ENCODE results near the gene FAM193B.

Gene FAM193B

DNA sequence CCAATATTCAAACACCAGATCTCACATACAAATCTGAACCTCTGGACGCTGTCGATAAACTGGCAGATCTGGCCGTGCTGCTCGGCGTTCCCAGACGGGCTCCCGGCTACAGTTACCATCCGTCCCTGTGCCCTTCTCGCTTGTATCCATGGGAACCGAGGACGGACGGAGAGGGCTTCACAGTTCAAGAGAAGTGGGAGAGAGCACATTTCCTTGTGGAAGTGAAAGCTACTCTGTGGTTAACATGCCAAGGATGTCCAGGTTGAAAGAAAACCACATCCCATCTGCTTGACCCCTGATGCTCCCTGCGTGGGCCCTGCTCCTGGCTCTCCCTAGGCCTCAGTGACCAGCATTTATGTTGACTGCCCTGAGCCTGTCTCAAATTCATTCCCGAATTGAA is 74.6 kb downstream of the FAM193B start:
- no peak for DNase-seq
- no peak for TF ChIP-seq GATA1 (IDR thresholded peaks at IDR 0.05; ENCODE audit: low read depth, low read length)
- TF ChIP-seq POLR2A (IDR thresholded peaks at IDR 0.05; ENCODE audit: low read length), result no peak

DNA sequence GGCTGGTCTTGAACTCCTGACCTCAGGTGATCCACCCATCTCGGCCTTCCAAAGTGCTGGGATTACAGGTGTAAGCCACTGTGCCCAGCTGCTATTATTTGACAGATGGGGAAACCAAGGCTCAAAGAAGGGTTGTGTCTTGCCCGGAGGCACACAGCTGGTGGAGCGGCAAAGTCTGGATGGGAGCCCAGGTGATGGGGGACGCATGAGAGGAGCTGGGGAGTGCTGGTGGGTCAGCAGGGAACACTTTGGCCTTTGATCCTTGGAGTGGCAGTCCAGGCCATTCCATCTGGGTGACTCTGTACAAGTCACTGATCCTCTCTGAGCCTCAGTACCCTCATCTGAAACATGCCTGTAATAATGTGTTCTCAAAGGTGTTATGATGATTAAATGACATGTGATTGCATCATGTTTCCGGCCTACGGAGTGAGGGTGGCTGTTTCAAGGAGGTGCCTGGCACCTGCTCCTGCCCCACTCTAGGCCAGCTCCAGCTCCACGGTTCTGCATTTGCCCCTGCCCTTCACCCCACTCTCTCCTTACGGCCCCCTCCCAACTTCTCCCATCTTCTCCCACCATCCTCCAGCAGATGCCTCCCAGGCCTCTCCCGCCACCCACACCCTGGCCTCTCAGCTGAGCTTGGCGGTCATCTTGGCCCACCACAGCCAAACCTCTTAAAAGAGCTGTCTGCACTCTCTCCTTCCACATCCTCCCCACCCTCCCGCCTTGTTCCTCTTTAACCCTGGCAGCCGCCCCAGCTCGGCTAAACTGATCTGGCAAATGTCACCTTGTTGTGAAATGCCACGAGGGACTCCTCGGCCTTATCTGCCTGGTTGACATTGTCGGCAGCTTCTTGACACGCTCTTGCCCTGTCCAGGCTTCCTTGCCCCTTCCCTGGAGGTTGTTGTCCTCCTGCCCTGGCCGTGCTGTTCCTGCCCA is 75.4 kb downstream of the FAM193B start:
- TF ChIP-seq GATA1 (IDR thresholded peaks at IDR 0.05; ENCODE audit: low read depth, low read length) (peak; percentile 69), POLR2A (IDR thresholded peaks at IDR 0.05; ENCODE audit: low read length) (peak; percentile 34)
- peak; percentile 92 to 95 for DNase-seq

DNA sequence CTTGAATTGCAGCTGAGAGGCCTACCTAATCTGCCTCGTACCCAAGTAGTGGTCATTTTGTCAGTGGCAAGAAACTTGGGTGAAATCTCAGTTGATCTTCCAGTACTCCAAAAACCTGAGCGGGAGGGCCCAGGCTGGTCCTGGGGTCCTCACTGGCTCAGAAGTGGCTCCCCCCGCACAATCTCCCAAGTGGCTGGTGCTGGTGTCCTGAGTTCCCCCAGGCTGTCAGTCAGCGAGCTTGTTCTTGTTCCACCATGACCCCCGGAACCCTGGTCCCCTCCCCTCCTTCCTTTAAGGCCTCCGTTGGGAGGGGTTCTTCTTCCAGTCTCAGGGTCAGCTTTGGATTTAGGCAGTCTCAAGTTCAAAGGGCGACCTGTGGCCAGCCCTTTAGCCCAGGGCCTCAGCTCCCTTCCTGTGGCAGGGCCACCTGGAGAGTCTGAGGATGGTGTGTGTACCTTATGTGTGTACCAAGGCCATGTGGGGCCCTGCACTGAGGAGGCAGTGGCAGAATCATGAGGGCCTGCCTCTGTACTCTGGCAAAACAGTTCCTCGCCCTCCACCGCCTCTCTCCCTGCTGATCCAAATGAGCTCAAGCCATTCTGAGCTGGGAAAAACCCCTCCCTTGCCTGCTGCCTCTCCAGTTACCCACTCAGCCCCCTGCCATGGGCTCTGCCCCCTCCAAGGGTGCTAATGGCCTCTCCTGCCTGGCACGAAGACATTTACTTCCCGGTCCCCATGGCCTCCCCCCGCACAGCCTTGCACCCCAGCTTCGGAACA is 76.5 kb downstream of the FAM193B start:
- TF ChIP-seq POLR2A (IDR thresholded peaks at IDR 0.05; ENCODE audit: low read length), result no peak
- TF ChIP-seq GATA1 (IDR thresholded peaks at IDR 0.05; ENCODE audit: low read depth, low read length), result no peak

DNA sequence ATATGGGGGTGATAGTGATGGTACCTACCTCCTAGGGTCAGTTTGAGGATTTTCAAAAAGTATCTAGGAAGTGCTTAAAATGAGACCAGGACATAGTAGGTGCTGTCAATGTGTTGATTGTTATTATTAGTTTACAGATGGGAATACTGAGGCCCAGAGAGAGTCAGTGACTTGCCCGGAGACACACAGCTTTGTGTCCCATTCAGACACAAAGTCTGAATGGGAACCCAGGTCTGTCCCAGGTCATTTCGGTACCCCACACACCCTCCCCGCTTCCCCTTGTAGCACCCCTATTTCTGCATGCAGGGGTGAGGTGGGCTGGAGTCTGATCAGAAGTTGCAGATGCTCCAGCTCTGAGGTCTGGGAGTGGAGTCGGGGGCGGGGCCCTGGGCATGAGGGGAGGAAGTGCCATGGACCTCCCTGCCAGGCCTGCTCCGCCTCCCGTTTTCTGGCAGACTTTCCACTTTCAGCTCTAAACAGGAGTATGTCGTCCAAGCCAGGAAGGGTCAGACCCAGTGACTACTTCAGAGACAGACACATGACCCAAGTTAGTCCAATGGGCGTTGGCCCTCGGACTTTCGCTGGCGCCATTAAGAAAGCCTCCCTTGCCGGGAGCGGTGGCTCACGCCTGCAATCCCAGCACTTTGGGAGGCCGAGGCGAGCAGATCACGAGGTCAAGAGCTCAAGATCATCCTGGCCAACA is 77.7 kb downstream of the FAM193B start:
- TF ChIP-seq GATA1 (IDR thresholded peaks at IDR 0.05; ENCODE audit: low read depth, low read length) (no peak), POLR2A (IDR thresholded peaks at IDR 0.05; ENCODE audit: low read length) (no peak)
- no peak for DNase-seq

More for the DNA sequence above, 76.5 kb downstream of the FAM193B start:
- DNase-seq, result no peak

DNA sequence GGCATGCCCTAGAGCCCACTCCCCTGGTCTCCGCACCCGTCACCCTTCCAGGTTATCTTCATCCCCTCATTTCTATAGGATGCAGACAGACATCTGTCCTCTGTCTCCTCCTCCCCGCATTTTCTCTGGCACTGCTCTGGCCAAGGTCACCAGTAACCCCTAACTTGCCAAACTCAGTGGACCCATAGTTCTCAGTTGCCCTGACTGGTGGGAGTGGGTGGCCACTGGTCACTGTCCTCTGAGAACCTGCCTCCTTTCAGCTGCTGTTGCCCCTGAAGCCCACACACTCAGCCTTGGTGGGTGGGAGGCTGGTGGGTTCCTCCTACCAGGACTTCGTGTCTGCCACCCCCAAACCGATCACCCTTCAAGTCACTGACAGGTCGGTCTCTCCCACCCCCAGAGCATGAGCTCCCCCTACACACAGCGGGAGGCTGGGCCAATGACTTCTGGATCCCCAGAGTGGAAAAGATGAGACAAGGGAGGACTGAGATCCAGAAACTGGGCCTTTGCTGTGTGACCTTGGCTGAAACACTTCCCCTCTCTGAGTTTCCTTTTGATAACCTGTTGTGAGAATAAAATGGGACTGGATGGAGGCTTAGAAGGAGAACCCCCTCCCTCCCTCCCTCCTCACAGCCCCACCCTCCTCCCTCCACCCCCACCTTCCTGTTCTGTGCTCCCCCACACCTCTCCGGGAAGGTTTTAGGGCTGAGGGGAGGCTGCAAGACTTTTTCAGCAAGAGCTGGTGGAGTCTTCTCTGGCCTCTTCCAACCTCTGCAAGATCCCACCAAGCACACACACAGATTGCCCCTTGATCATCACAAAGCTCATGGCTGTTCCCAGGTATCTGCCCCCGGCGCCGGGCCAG is 78.6 kb downstream of the FAM193B start:
- no peak for TF ChIP-seq POLR2A (IDR thresholded peaks at IDR 0.05; ENCODE audit: low read length)
- TF ChIP-seq GATA1 (IDR thresholded peaks at IDR 0.05; ENCODE audit: low read depth, low read length), result no peak
- DNase-seq, result no peak

DNA sequence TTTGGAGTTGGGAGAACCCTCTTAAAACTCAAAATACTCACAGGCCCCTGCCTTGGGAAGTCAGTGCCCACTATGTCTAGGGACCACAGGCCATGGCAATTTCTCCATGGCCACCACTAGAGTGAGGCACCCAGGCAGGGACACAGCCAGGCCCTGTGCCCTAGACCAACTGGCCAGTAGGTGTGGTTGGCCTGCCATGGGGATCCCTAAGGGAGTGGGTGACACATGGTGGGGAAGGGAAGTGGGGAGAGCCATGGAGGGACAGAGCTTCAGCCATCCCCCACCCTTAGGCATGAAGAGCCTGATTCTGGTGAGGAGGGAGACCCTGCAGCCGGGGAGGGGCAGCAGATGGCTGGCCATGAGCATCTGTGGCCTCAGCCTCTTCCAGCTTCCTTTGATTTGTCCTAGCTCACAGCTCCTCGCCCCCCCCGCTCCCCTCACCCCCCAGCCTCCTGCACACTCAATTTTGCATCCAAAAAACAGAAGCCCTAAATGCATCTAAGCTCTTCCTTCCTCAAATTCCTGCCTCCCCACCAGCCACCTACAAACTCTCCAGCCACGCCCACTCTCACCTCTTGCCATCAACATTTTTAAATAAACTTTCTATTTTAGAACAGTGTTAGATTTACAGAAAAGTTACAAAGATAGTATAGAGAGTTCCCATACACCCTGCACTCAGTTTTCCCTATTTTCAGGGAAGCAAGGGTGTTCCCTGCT is 79.4 kb downstream of the FAM193B start:
- TF ChIP-seq POLR2A (IDR thresholded peaks at IDR 0.05; ENCODE audit: low read length), result no peak
- no peak for TF ChIP-seq GATA1 (IDR thresholded peaks at IDR 0.05; ENCODE audit: low read depth, low read length)
- no peak for DNase-seq

DNA sequence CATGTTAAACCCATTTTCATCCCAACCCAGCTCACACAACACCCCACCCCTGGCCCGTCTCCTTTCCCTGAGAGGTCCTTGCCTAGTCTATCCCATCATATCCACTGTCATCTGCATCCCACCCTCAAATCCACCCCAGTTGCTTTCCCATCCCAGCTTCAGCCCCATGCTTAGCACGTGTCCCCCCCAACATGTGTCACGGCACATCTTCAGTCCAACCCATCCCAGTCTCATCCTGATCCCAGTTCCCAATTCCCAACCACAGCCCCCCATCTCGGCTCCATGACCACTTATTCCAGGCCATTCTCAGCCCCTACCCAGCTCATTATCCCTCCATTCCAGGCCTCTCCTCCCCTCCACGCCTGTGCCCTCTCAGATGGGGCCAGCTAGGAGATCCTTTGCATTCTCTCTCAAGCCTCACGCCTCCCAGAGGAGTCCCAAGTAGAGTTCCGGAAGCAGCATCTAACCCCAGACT is 80.3 kb downstream of the FAM193B start:
- DNase-seq, result no peak
- TF ChIP-seq GATA1 (IDR thresholded peaks at IDR 0.05; ENCODE audit: low read depth, low read length) (no peak), POLR2A (IDR thresholded peaks at IDR 0.05; ENCODE audit: low read length) (no peak)

DNA sequence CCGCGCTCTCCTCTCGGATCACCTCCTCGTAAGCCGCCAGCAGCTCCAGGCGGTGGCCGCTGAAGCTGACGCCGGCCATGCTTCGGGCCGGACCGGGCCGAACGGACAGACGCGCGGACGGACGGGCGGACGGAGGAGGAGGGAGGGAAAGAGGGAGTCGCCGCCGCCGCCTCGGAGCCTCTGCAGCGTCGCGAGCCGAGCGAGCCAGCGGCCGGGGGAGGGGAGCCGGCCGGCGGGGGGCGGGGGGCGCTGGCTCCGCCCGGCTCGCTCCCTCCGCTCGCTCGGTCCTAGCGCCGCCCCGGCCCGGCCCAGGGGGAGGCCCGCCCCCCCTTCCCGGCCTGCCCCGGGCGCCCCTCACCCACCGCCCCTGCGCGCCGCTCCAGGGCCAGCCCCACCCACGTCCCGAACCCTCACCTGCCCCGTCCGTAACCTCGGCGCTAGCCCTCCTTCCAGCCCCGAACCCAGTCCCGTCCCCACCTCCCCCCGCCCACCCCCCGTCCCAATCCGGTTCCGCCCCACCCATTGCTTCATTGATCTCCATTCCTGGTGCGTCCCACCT is 80.8 kb downstream of the FAM193B start, which contains the start of gene DBN1:
Gene DBN1, minus strand, starts transcription at position 192 of the 559 bp plus-strand sequence. Its CDS starts 113 bp downstream, at position 79.
- no peak for TF ChIP-seq POLR2A (IDR thresholded peaks at IDR 0.05; ENCODE audit: low read length)
- no peak for TF ChIP-seq GATA1 (IDR thresholded peaks at IDR 0.05; ENCODE audit: low read depth, low read length)

DNA sequence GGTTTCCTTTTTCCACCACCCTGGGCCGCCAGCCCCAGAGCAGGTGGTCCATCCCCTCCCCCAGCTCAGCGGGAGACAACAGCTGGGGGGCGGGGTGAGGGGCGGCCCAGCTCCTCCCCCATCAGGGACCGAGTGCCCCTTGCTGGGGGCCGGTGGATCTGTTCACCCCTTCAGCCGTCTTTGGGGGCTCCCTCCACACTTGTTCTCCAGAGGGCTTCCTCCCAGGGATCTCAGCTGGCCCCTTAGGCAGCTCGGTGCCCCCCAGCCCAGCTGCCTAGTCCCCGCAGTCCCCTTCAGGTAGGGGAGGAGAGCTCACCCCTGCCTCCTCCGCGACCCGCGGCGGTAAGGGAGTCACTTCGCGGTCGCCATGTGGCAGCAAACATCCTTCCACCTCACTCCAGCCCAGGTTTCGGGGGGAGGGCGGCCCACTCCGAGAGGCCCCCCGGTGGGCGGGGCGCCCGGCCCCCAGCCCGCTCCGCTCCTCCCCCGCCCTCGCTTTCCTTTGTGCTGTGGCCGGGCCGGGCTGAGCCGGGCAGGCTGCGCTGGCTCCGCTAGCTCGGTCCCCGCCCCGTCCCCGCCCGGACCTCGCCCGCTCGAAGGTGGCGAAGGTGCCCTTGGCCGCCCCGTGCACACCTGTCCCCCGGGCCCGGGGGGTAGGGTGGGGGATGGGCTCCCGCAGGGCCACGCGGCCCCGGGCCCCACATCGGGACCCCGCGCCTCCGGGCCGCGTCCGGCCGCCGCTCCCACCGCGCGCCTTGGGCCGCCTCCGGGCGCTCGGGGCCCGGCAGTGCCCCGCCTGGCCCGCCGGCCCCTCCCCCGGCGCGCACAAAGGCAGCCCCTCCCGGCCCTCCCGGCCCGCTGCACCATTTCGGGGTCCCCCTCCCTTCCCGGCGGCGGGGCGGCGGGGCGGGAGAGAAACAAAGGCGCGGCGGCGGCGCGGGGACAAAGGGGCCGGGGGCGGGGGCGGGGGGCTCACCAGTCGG is 81.6 kb downstream of the FAM193B start:
- DNase-seq, result no peak

More for the DNA sequence above, 80.8 kb downstream of the FAM193B start, which contains the start of gene DBN1:
- peak in 1 of 2 experiments; percentile 37 for DNase-seq

DNA sequence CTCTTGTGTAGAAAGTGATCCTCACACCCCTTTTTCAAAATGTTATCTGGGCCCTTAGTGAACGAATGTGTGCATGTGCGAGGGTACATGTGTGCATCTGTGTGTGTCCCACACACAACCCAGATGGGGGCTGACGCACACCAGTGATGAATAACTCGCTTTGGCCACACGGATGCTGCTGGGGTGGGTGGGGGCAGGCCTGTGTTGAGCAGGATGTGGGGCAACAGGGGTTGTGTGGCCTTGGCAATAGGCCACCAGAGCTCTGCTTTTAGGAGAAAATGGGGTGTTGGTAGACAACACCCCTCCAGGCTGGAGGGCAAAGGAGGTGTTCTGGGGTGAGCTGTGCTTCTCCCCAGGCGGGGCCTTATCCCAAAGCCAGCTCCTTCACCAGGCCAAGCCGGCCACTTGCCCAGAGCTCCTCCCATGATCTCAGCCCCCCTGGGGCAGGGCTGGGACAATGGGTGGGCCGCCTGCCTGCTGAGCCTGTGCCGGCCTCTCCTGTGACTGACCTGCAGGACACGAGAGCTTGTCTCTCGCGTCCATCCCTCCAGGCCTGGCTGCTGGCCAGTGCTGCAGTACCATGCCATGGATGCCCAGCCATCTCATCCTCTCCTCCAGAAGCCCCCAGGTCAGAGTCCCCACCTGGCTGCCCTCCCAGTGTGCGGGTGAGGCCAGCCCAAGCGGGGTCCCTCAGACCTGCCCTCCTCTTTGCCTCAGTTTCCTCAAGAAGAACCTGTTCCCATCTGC is 82.6 kb downstream of the FAM193B start:
- TF ChIP-seq GATA1 (IDR thresholded peaks at IDR 0.05; ENCODE audit: low read depth, low read length) (no peak), POLR2A (IDR thresholded peaks at IDR 0.05; ENCODE audit: low read length) (no peak)
- no peak for DNase-seq

More for the DNA sequence above, 81.6 kb downstream of the FAM193B start:
- no peak for TF ChIP-seq GATA1 (IDR thresholded peaks at IDR 0.05; ENCODE audit: low read depth, low read length)
- no peak for TF ChIP-seq POLR2A (IDR thresholded peaks at IDR 0.05; ENCODE audit: low read length)

Data from erythroblast (primary cell).